GM23248 (cell line): ENCODE measurements around the gene CPA5. TPM values are rescaled to one million over a fixed set of nuclear protein-coding genes. Genes with fewer than 3 reads are reported as not detected.

Experiments
- DNase-seq: peaks from one replicate; pipeline ENCODE4 v3.0.0-alpha.2; 2015
- H2AFZ ChIP-seq: fragments of 200-600 bp; sonication (generic); 2 replicates; pipeline ENCODE4 v1.6.1; 2016; ENCODE audit warnings: antibody characterized with exemption
- H3F3A ChIP-seq: fragments of 200-600 bp; sonication (generic); 2 replicates; pipeline ENCODE4 v1.6.1; 2016; ENCODE audit warnings: mild to moderate bottlenecking, antibody characterized with exemption, mixed run types; ENCODE audit not compliant: insufficient read depth
- H3K27ac ChIP-seq: fragments of 200-600 bp; sonication (generic); 2 replicates; pipeline ENCODE4 v1.5.1; 2016; ENCODE audit warnings: mild to moderate bottlenecking
- H3K27me3 ChIP-seq: fragments of 200-600 bp; sonication (generic); replicated peaks from 2 replicates; pipeline ENCODE4 v1.6.1; 2016; ENCODE audit warnings: mild to moderate bottlenecking; ENCODE audit not compliant: insufficient read depth
- H3K36me3 ChIP-seq: fragments of 200-600 bp; sonication (generic); 2 replicates; pipeline ENCODE4 v1.6.1; 2016; ENCODE audit warnings: low read depth, mild to moderate bottlenecking
- H3K4me1 ChIP-seq: fragments of 200-600 bp; sonication (generic); 2 replicates; pipeline ENCODE4 v1.6.1; 2016; ENCODE audit warnings: mild to moderate bottlenecking; ENCODE audit not compliant: insufficient read depth
- H3K4me2 ChIP-seq: fragments of 200-600 bp; sonication (generic); one replicate; pipeline ENCODE4 v1.6.1; 2016; ENCODE audit warnings: mild to moderate bottlenecking; ENCODE audit not compliant: unreplicated experiment
- H3K4me3 ChIP-seq: fragments of 200-600 bp; sonication (generic); 2 replicates; pipeline ENCODE4 v1.5.1; 2016; ENCODE audit warnings: mild to moderate bottlenecking
- H3K79me2 ChIP-seq: fragments of 200-600 bp; sonication (generic); 2 replicates; pipeline ENCODE4 v1.6.1; 2016; ENCODE audit warnings: mild to moderate bottlenecking; ENCODE audit not compliant: insufficient read depth
- H3K9ac ChIP-seq: fragments of 200-600 bp; sonication (generic); 2 replicates; pipeline ENCODE4 v1.6.1; 2016; ENCODE audit warnings: mild to moderate bottlenecking
- H3K9me2 ChIP-seq: fragments of 200-600 bp; sonication (generic); 2 replicates; pipeline ENCODE4 v1.6.1; 2016; ENCODE audit warnings: mixed run types, mild to moderate bottlenecking, moderate library complexity; ENCODE audit not compliant: insufficient read depth
- H3K9me3 ChIP-seq: fragments of 200-600 bp; sonication (generic); one replicate; pipeline ENCODE4 v1.6.1; 2017; ENCODE audit warnings: low read depth
- H4K20me1 ChIP-seq: fragments of 200-600 bp; sonication (generic); 2 replicates; pipeline ENCODE4 v1.6.0; 2016; ENCODE audit not compliant: insufficient read depth
- EZH2 ChIP-seq: fragments of 200-600 bp; sonication (generic); IDR thresholded peaks from 2 replicates; pipeline ENCODE4 v1.6.1; 2018; ENCODE audit warnings: antibody characterized with exemption, mild to moderate bottlenecking; ENCODE audit not compliant: insufficient read depth, poor library complexity, severe bottlenecking
- EZH2phosphoT487 ChIP-seq: fragments of 200-600 bp; sonication (generic); IDR thresholded peaks from 2 replicates; pipeline ENCODE4 v1.6.1; 2018; ENCODE audit warnings: antibody characterized with exemption, moderate library complexity, mild to moderate bottlenecking, low read depth; ENCODE audit not compliant: insufficient read depth
- WGBS, 2 experiments: methylation state at CpG; one replicate each; pipeline ENCODE4 v1.1.6; 2015 to 2017; ENCODE audit warnings: low lambda C conversion rate in 2 of 2, low coverage in 1 of 2; ENCODE audit errors: missing lambda C conversion rate in 2 of 2; 5-methylcytosine and 5-hydroxymethylcytosine counted together
- in situ Hi-C: fragments of 300-500 bp; cut with MboI; formaldehyde crosslinking; loops from 2 replicates; pipeline ENCODE4 v1.15.0; 2020
- polyA plus RNA-seq: library from polyadenylated mRNA; unstranded; fragments of >200 nt; fragmentation: Nextera tagmentation; extraction: Ambion mirVana; gene quantifications from 2 replicates; pipeline ENCODE4 v1.2.1, GENCODE V29; 2016
- total RNA-seq: library from RNA; depleted of rRNA; stranded (reverse); fragments of >200 nt; shearing (Covaris generic); gene quantifications from 2 replicates; pipeline ENCODE4 v1.2.3, GENCODE V29; 2014

The CPA5 gene
- total and polyA plus RNA-seq, 2 experiments from 2014 or later, result 0.23 TPM; not detected in 1

DNA sequence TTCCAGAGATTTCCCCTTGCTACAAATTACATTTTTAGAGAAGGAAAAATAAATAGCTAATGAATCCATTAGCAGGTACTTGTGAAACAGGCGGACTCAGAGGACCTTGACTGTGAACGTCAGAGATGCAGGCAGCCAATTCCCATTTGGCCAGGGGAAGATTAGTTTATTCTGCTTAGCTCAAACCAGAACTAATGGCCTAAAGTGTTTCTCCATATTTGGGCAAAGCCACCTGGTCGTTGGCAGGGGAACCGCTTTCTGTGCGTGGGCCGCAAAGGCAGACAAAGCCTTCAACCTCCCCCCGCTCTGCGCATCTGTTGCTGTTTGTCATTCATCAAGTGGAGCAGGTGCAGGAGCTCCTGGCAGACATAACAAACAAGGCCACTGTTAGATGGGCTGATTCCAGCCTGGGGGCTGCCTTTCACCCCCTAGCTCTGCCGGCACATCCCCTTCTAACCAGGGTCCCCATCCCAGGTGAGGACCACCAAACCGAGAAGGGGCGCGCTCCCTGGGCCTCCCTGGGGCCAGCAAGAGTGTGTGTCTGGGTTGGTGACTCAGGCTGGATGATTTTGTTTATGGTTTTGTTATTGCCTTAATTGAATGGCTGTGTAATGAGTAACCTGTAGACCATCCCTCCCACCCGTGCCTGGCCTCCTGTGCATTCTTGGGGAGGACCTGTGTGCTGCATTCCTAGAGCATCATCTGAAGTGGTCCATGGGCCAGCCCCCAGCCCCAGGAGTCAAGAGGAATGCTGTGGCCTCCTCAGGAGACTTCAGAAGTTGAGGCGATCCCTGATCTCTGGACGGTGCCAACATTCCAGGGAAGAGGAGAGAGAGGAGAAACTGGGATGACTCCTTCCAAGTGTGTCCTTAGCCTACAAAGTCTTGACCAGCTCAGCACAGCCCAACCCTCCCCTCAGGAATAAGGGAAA lies 21.2 kb downstream of the CPA5 start:
- H3K4me1 ChIP-seq, result peaks cover 66% of the 10 kb centered on the region
- TF ChIP-seq EZH2 (no peak), EZH2phosphoT487 (no peak)

DNA sequence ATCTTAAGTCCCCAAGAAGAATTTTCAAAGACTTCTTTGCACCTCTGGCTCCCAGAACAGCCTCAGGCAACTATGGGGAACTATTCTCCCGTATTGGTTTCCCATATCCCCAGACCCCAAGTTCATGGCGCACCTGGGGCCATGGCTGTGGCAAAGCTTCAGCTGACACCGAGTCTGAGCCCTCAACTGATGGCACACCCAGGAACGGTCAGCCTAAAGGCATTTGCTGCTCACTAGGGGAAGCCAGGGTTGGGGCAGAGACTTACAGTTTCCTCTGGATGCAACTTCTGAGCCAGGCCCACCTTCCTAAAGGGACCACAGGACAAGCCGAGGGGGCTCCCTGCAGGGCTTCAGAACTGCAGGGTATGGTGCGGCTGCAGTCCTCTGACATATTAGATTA lies 21.9 kb downstream of the CPA5 start:
- H3K27me3 ChIP-seq, result no peaks in the 10 kb centered on the region
- no peak for TF ChIP-seq EZH2
- no peak for TF ChIP-seq EZH2phosphoT487
- H3K9me2 ChIP-seq, result no peaks in the 10 kb centered on the region
- no peak overlapping the region for H2AFZ ChIP-seq
- peak overlapping the region; percentile 32 for H3K4me2 ChIP-seq
- DNase-seq, result peak; percentile 64
- no peaks in the 10 kb centered on the region for H3K36me3 ChIP-seq
- in situ Hi-C loops, result no loop called here
- 80 to 83% methylated on average over 6 of the region's 6 CpGs for WGBS, 2 experiments
- peak overlapping the region; percentile 30 for H3K27ac ChIP-seq
- H3F3A ChIP-seq, result peaks cover 37% of the 10 kb centered on the region; the same call in 1 of the 2 replicates
- peaks cover 73% of the 10 kb centered on the region for H3K4me1 ChIP-seq
- H3K9ac ChIP-seq, result no peak overlapping the region
- H3K9me3 ChIP-seq, result no peaks in the 10 kb centered on the region
- H3K79me2 ChIP-seq, result no peaks in the 10 kb centered on the region
- no peaks in the 10 kb centered on the region for H4K20me1 ChIP-seq
- no peak overlapping the region for H3K4me3 ChIP-seq

More for the DNA sequence above, 21.2 kb downstream of the CPA5 start:
- 63 to 66% methylated on average over 15 of the region's 15 CpGs for WGBS, 2 experiments
- H4K20me1 ChIP-seq, result no peaks in the 10 kb centered on the region
- DNase-seq, result peak; percentile 88
- H3K4me2 ChIP-seq, result peak overlapping the region; percentile 32
- H3K4me3 ChIP-seq, result no peak overlapping the region
- in situ Hi-C loops, result no loop called here
- H3F3A ChIP-seq, result peaks cover 36% of the 10 kb centered on the region; the same call in 1 of the 2 replicates
- no peak overlapping the region for H2AFZ ChIP-seq
- no peaks in the 10 kb centered on the region for H3K36me3 ChIP-seq
- no peaks in the 10 kb centered on the region for H3K9me3 ChIP-seq
- peak overlapping the region; percentile 30 for H3K27ac ChIP-seq
- H3K9me2 ChIP-seq, result no peaks in the 10 kb centered on the region
- no peak overlapping the region for H3K9ac ChIP-seq
- H3K27me3 ChIP-seq, result no peaks in the 10 kb centered on the region
- no peaks in the 10 kb centered on the region for H3K79me2 ChIP-seq

DNA sequence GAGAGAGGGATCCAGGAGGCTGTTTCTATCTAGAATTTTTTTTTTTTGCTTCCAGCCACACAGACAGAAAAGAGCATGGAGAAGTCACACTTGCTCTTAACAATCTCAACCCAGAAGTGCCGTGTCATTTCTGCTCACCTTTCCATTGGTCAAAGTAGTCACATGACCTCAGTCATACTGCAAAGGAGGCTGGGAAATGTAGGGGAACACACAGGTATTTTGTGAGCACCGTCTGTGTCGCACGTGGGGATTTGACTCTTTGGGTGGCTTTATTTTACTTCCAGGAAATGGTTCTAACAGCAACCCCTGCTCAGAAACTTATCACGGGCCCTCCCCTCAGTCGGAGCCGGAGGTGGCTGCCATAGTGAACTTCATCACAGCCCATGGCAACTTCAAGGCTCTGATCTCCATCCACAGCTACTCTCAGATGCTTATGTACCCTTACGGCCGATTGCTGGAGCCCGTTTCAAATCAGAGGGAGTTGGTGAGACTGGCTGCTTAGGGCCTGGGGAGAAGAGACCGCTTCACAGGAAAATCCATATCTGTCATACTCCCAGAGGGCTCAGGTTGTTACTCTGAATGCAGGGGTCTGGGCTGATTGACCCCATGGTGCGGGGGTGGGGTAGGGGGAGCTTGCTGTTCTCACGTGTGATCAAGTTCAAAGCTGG lies 22.6 kb downstream of the CPA5 start:
- Histone ChIP-seq H2AFZ (no peak overlapping the region), H3K79me2 (no peaks in the 10 kb centered on the region), H3F3A (peaks cover 41% of the 10 kb centered on the region), H3K27me3 (no peaks in the 10 kb centered on the region), H3K36me3 (no peaks in the 10 kb centered on the region), H4K20me1 (no peaks in the 10 kb centered on the region), H3K9ac (no peak overlapping the region), H3K9me2 (no peaks in the 10 kb centered on the region), H3K4me2 (no peak overlapping the region), H3K9me3 (no peaks in the 10 kb centered on the region), H3K27ac (no peak overlapping the region), H3K4me1 (peaks cover 76% of the 10 kb centered on the region), H3K4me3 (no peak overlapping the region)
- 88 to 89% methylated on average over 13 of the region's 13 CpGs for WGBS, 2 experiments
- TF ChIP-seq EZH2phosphoT487, result no peak
- TF ChIP-seq EZH2, result no peak
- in situ Hi-C loops, result no loop called here
- DNase-seq, result no peak

DNA sequence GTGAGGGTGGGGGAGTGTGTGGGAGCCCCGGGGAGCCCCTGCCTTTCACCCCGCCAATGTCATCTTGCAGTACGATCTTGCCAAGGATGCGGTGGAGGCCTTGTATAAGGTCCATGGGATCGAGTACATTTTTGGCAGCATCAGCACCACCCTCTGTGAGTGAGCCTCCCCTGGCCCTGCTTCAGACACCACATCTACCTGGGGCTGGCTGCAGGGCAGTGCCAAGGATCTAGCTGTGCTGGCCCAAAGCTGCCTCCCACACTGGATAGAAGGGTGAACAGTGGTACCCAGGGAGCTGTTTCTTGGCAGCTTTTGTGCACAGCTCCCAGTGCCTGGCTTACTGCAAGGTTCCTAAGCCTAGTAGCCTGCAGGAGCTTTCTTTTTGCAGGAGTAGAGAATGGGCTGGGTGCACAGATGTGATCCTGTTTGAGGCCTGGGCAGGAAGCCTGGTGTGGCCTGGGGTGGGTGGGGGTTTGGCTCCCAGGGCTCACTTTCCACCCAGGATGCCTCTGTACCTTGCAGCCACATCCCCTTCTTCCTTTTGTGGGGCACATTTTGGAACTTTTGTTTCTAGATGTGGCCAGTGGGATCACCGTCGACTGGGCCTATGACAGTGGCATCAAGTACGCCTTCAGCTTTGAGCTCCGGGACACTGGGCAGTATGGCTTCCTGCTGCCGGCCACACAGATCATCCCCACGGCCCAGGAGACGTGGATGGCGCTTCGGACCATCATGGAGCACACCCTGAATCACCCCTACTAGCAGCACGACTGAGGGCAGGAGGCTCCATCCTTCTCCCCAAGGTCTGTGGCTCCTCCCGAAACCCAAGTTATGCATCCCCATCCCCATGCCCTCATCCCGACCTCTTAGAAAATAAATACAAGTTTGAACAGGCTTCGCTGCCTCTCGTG lies 23.5 kb downstream of the CPA5 start:
- peaks cover 49% of the 10 kb centered on the region for H3F3A ChIP-seq
- H3K4me3 ChIP-seq, result no peak overlapping the region
- H3K4me1 ChIP-seq, result peaks cover 82% of the 10 kb centered on the region
- no peak overlapping the region for H3K9ac ChIP-seq
- H4K20me1 ChIP-seq, result no peaks in the 10 kb centered on the region
- no peaks in the 10 kb centered on the region for H3K27me3 ChIP-seq
- in situ Hi-C loops, result no loop called here
- no peaks in the 10 kb centered on the region for H3K9me3 ChIP-seq
- no peaks in the 10 kb centered on the region for H3K79me2 ChIP-seq
- H3K9me2 ChIP-seq, result no peaks in the 10 kb centered on the region
- no peak overlapping the region for H3K4me2 ChIP-seq
- no peak overlapping the region for H3K27ac ChIP-seq
- DNase-seq, result no peak
- no peak for TF ChIP-seq EZH2phosphoT487
- TF ChIP-seq EZH2, result no peak
- WGBS, 2 experiments, result 94 to 95% methylated on average over 15 to 19 of the region's 19 CpGs
- no peak overlapping the region for H2AFZ ChIP-seq
- no peaks in the 10 kb centered on the region for H3K36me3 ChIP-seq
